ENCODE data around the gene MND1.
"Not testable (repeated sequence)": the region's sequence is repeated elsewhere in the genome, so short reads cannot be mapped to it uniquely, and the experiment has no call there.

MND1 gene

GRCh38 chr4:153447175-153447905 lies 102.9 kb downstream of the MND1 start:
- DNase-seq = no peak

- no peak for DNase-seq
These were observed 103.7 kb downstream of the MND1 start for GRCh38 chr4:153448003-153448731.

GRCh38 chr4:153449338-153449737 lies 104.8 kb downstream of the MND1 start:
- no peak for DNase-seq

GRCh38 chr4:153450544-153450917 lies 106.0 kb downstream of the MND1 start:
- DNase-seq = no peak

- DNase-seq = not testable (repeated sequence)
These were observed 106.7 kb downstream of the MND1 start for GRCh38 chr4:153451145-153451544.

GRCh38 chr4:153451911-153452657 lies 107.6 kb downstream of the MND1 start:
- no peak for DNase-seq

- DNase-seq = no peak
These were observed 108.3 kb downstream of the MND1 start for GRCh38 chr4:153452658-153453378.

GRCh38 chr4:153453402-153453801 lies 108.9 kb downstream of the MND1 start:
- DNase-seq = no peak

- DNase-seq = no peak
These were observed 114.5 kb downstream of the MND1 start for GRCh38 chr4:153458969-153459368.

GRCh38 chr4:153461549-153461948 lies 117.1 kb downstream of the MND1 start:
- not testable (repeated sequence) for DNase-seq

- DNase-seq = no peak
These were observed 119.6 kb downstream of the MND1 start for GRCh38 chr4:153464068-153464467.
